ENCODE data around the gene FAM131A. TPM values are rescaled to one million over a fixed set of nuclear protein-coding genes. Genes with fewer than 3 reads are reported as not detected.

The FAM131A gene
- total RNA-seq, 2 experiments from 2014 or later = 3.1 to 4.5 TPM

- H3K4me3 Mint-ChIP-seq = peak overlapping the region; percentile 20
- CTCF ChIA-PET = interaction anchor here (0.9 to 2.1 kb wide), 4 partner anchors 9 to 158 kb away, joined by 3 to 6 read pairs (median 3); no protein-coding TSS in a partner anchor
- no peak overlapping the region for H3K27ac Mint-ChIP-seq
- ATAC-seq (peak; percentile 49), DNase-seq (no peak)
- no peaks in the 10 kb centered on the region for H3K9me3 Mint-ChIP-seq (ENCODE audit: low read depth)
- H3K36me3 Mint-ChIP-seq = no peaks in the 10 kb centered on the region
- peaks cover 4% of the 10 kb centered on the region for H3K4me1 Mint-ChIP-seq
- peaks cover 61% of the 10 kb centered on the region for H3K27me3 Mint-ChIP-seq
These were observed 43.3 kb downstream of the FAM131A start for GRCh38 chr3:184380627-184381260.

- peaks cover 57% of the 10 kb centered on the region for H3K27me3 Mint-ChIP-seq
- no peaks in the 10 kb centered on the region for H3K9me3 Mint-ChIP-seq (ENCODE audit: low read depth)
- CTCF ChIA-PET = interaction anchor here (0.9 to 2.1 kb wide), 4 partner anchors 10 to 157 kb away, joined by 3 to 6 read pairs (median 3); no protein-coding TSS in a partner anchor
- H3K4me3 Mint-ChIP-seq = no peak overlapping the region
- no peak for DNase-seq
- peaks cover 4% of the 10 kb centered on the region for H3K4me1 Mint-ChIP-seq
- peak; percentile 14 for ATAC-seq
- H3K27ac Mint-ChIP-seq = no peak overlapping the region
- H3K36me3 Mint-ChIP-seq = no peaks in the 10 kb centered on the region
These were observed 44.1 kb downstream of the FAM131A start for GRCh38 chr3:184381261-184382224.

- CTCF ChIA-PET = no interaction called here
- no peak for DNase-seq
- H3K27ac Mint-ChIP-seq = no peak overlapping the region
- H3K4me1 Mint-ChIP-seq = peaks cover 4% of the 10 kb centered on the region
- H3K36me3 Mint-ChIP-seq = no peaks in the 10 kb centered on the region
- H3K9me3 Mint-ChIP-seq (ENCODE audit: low read depth) = no peaks in the 10 kb centered on the region
- peaks cover 49% of the 10 kb centered on the region for H3K27me3 Mint-ChIP-seq
- no peak for ATAC-seq
- H3K4me3 Mint-ChIP-seq = no peak overlapping the region
These were observed 45.1 kb downstream of the FAM131A start for GRCh38 chr3:184382326-184383032.

- no peak for ATAC-seq
- Mint-ChIP-seq H3K4me1 (peaks cover 4% of the 10 kb centered on the region), H3K36me3 (no peaks in the 10 kb centered on the region), H3K27me3 (peaks cover 42% of the 10 kb centered on the region), H3K9me3 (ENCODE audit: low read depth) (no peaks in the 10 kb centered on the region), H3K4me3 (no peak overlapping the region), H3K27ac (no peak overlapping the region)
- CTCF ChIA-PET = interaction anchor here (0.7 to 3.1 kb wide), 2 partner anchors 12 to 78 kb away, joined by 4 to 21 read pairs; no protein-coding TSS in a partner anchor
- DNase-seq = no peak
These were observed 45.8 kb downstream of the FAM131A start for GRCh38 chr3:184383033-184383740.

- DNase-seq = no peak
- no peak overlapping the region for H3K27ac Mint-ChIP-seq
- ATAC-seq = no peak
- CTCF ChIA-PET = interaction anchor here (3.1 kb wide), 1 partner anchor 13 kb away, joined by 21 read pairs; no protein-coding TSS in a partner anchor
- H3K9me3 Mint-ChIP-seq (ENCODE audit: low read depth) = no peaks in the 10 kb centered on the region
- no peaks in the 10 kb centered on the region for H3K36me3 Mint-ChIP-seq
- H3K4me3 Mint-ChIP-seq = no peak overlapping the region
- peaks cover 35% of the 10 kb centered on the region for H3K27me3 Mint-ChIP-seq
- peaks cover 4% of the 10 kb centered on the region for H3K4me1 Mint-ChIP-seq
These were observed 46.9 kb downstream of the FAM131A start for GRCh38 chr3:184384342-184384741.

GRCh38 chr3:184384856-184385422, 47.5 kb downstream of the FAM131A start:
- Mint-ChIP-seq H3K27ac (no peak overlapping the region), H3K4me1 (peaks cover 4% of the 10 kb centered on the region), H3K9me3 (ENCODE audit: low read depth) (no peaks in the 10 kb centered on the region), H3K4me3 (no peak overlapping the region), H3K36me3 (no peaks in the 10 kb centered on the region), H3K27me3 (peaks cover 32% of the 10 kb centered on the region)
- ATAC-seq (no peak), DNase-seq (no peak)
- CTCF ChIA-PET = interaction anchor here (0.8 to 3.1 kb wide), 4 partner anchors 13 to 31 kb away, joined by 3 to 21 read pairs (median 3); no protein-coding TSS in a partner anchor

GRCh38 chr3:184386047-184386806, 48.8 kb downstream of the FAM131A start:
- ATAC-seq (no peak), DNase-seq (no peak)
- H3K27me3 Mint-ChIP-seq = peaks cover 33% of the 10 kb centered on the region
- no peak overlapping the region for H3K4me3 Mint-ChIP-seq
- no peaks in the 10 kb centered on the region for H3K36me3 Mint-ChIP-seq
- no peaks in the 10 kb centered on the region for H3K9me3 Mint-ChIP-seq (ENCODE audit: low read depth)
- no peaks in the 10 kb centered on the region for H3K4me1 Mint-ChIP-seq
- CTCF ChIA-PET = interaction anchor here (0.8 to 3.1 kb wide), 3 partner anchors 15 to 32 kb away, joined by 3 to 21 read pairs (median 3); no protein-coding TSS in a partner anchor
- H3K27ac Mint-ChIP-seq = no peak overlapping the region

- Mint-ChIP-seq H3K9me3 (ENCODE audit: low read depth) (no peaks in the 10 kb centered on the region), H3K36me3 (no peaks in the 10 kb centered on the region), H3K27ac (no peak overlapping the region), H3K27me3 (peaks cover 25% of the 10 kb centered on the region), H3K4me1 (no peaks in the 10 kb centered on the region), H3K4me3 (no peak overlapping the region)
- ATAC-seq (no peak), DNase-seq (no peak)
- CTCF ChIA-PET = interaction anchor here (1.0 kb wide), 1 partner anchor 154 kb away, joined by 4 read pairs; no protein-coding TSS in a partner anchor
These were observed 49.8 kb downstream of the FAM131A start for GRCh38 chr3:184387174-184387714.

- Mint-ChIP-seq H3K9me3 (ENCODE audit: low read depth) (no peaks in the 10 kb centered on the region), H3K4me1 (no peaks in the 10 kb centered on the region), H3K27me3 (peaks cover 14% of the 10 kb centered on the region), H3K4me3 (no peak overlapping the region), H3K36me3 (no peaks in the 10 kb centered on the region), H3K27ac (no peak overlapping the region)
- ATAC-seq (no peak), DNase-seq (no peak)
- CTCF ChIA-PET = interaction anchor here (1.4 kb wide), 1 partner anchor 17 kb away, joined by 4 read pairs; no protein-coding TSS in a partner anchor
These were observed 51.0 kb downstream of the FAM131A start for GRCh38 chr3:184388164-184388935.

GRCh38 chr3:184388936-184389230, 51.5 kb downstream of the FAM131A start:
- DNase-seq (no peak), ATAC-seq (no peak)
- Mint-ChIP-seq H3K27ac (no peak overlapping the region), H3K36me3 (no peaks in the 10 kb centered on the region), H3K4me1 (no peaks in the 10 kb centered on the region), H3K4me3 (no peak overlapping the region), H3K9me3 (ENCODE audit: low read depth) (no peaks in the 10 kb centered on the region), H3K27me3 (peaks cover 13% of the 10 kb centered on the region)
- CTCF ChIA-PET = interaction anchor here (1.4 kb wide), 1 partner anchor 17 kb away, joined by 4 read pairs; no protein-coding TSS in a partner anchor

- no peak for ATAC-seq
- CTCF ChIA-PET = interaction anchor here (1.4 kb wide), 1 partner anchor 18 kb away, joined by 4 read pairs; no protein-coding TSS in a partner anchor
- H3K4me3 Mint-ChIP-seq = no peak overlapping the region
- DNase-seq = no peak
- H3K4me1 Mint-ChIP-seq = no peaks in the 10 kb centered on the region
- H3K27me3 Mint-ChIP-seq = peaks cover 13% of the 10 kb centered on the region
- H3K27ac Mint-ChIP-seq = no peak overlapping the region
- no peaks in the 10 kb centered on the region for H3K9me3 Mint-ChIP-seq (ENCODE audit: low read depth)
- no peaks in the 10 kb centered on the region for H3K36me3 Mint-ChIP-seq
These were observed 52.0 kb downstream of the FAM131A start for GRCh38 chr3:184389384-184389783.
